ENCODE results near the gene LCK.
"Not testable (repeated sequence)": the region's sequence is repeated elsewhere in the genome, so short reads cannot be mapped to it uniquely, and the experiment has no call there.

LCK gene

GRCh38 chr1:32265846-32266245 is 14.8 kb downstream of the LCK start:
- no peak for DNase-seq
- in situ Hi-C loops (cut with HindIII; ENCODE audit: low pct_ligation_motif_present, low pct_unique_long_range_greater_than_20kb, low sequenced_read_pairs): no loop called here

DNA sequence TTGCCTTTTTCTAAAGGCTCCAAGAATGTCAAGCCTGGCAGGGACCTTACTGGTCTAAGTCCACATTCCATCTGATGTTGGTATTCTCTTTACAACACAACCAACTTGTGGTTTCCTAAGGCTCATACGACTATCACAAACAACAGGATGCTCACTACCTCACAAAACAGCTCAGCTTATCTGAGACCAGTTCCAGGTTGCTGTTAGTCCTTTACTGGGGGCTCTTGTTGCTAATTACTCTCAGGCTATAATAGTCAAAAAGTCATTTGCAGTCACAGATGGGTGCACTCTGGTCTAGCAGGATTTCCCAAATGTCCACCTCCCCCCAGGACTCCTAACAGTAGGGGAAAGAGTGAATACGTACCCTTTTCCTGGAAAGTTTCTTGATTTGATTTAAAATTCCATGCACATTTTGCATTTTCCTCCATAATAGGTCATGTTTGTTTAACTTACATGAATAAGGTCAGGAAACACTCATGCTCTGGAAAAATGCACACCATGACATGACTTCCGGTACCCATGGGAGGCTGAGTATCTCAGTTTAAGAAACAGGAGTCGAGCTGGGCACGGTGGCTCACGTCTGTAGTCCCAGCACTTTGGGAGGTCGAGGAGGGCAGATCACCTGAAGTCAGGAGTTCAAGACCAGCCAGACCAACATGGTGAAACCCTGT is 16.0 kb downstream of the LCK start:
- DNase-seq: no peak
- in situ Hi-C loops (cut with HindIII; ENCODE audit: low pct_ligation_motif_present, low pct_unique_long_range_greater_than_20kb, low sequenced_read_pairs): no loop called here

DNA sequence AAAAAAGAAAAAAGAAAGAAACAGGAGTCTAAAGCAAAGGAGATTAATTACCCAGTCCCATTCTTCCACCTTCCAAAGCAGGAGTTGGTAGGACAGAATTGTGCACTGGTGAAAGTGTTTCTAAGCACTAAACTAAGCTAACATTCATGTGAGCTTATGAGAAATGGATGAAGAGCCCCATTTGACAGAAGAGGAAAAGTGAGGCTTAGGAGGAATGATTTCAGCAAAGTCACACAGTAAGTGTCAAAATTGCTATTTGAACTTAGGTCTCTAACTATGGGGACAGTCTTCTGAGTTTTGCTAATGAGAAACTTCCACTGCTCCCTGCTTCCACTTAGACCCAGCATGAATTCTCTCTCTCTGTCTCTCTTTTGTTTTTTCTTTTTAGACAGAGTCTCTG is 18.7 kb downstream of the LCK start:
- in situ Hi-C loops (cut with HindIII; ENCODE audit: low pct_ligation_motif_present, low pct_unique_long_range_greater_than_20kb, low sequenced_read_pairs): no loop called here
- DNase-seq: no peak

GRCh38 chr1:32272557-32273390 is 21.7 kb downstream of the LCK start:
- no peak for DNase-seq
- in situ Hi-C loops (cut with HindIII; ENCODE audit: low pct_ligation_motif_present, low pct_unique_long_range_greater_than_20kb, low sequenced_read_pairs): no loop called here

- DNase-seq: no peak
- in situ Hi-C loops (cut with HindIII; ENCODE audit: low pct_ligation_motif_present, low pct_unique_long_range_greater_than_20kb, low sequenced_read_pairs): no loop called here
Observed at GRCh38 chr1:32273391-32274208, 22.5 kb downstream of the LCK start.

DNA sequence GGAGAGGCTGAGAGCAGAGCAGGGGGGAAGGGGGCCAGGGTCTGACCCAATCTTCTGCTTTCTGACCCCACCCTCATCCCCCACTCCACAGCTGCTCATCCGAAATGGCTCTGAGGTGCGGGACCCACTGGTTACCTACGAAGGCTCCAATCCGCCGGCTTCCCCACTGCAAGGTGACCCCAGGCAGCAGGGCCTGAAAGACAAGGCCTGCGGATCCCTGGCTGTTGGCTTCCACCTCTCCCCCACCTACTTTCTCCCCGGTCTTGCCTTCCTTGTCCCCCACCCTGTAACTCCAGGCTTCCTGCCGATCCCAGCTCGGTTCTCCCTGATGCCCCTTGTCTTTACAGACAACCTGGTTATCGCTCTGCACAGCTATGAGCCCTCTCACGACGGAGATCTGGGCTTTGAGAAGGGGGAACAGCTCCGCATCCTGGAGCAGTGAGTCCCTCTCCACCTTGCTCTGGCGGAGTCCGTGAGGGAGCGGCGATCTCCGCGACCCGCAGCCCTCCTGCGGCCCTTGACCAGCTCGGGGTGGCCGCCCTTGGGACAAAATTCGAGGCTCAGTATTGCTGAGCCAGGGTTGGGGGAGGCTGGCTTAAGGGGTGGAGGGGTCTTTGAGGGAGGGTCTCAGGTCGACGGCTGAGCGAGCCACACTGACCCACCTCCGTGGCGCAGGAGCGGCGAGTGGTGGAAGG is 23.7 kb downstream of the LCK start:
- no peak for DNase-seq
- in situ Hi-C loops (cut with HindIII; ENCODE audit: low pct_ligation_motif_present, low pct_unique_long_range_greater_than_20kb, low sequenced_read_pairs): no loop called here

DNA sequence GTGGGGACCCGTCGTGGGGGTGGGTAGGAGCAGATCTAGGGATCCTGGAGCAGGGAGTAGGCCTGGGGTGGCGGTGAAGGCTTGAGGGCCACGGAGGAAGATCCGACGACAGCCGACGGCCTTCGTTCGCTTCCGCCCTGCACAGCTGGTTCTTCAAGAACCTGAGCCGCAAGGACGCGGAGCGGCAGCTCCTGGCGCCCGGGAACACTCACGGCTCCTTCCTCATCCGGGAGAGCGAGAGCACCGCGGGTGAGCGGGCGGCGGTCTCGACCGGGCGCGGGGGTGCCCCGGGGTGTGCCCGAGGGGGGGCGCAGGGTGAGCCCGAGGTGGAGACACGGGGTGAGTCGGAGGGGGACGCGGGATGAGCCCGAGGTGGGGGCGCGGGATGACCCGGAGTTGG is 24.4 kb downstream of the LCK start:
- DNase-seq: no peak
- in situ Hi-C loops (cut with HindIII; ENCODE audit: low pct_ligation_motif_present, low pct_unique_long_range_greater_than_20kb, low sequenced_read_pairs): no loop called here

DNA sequence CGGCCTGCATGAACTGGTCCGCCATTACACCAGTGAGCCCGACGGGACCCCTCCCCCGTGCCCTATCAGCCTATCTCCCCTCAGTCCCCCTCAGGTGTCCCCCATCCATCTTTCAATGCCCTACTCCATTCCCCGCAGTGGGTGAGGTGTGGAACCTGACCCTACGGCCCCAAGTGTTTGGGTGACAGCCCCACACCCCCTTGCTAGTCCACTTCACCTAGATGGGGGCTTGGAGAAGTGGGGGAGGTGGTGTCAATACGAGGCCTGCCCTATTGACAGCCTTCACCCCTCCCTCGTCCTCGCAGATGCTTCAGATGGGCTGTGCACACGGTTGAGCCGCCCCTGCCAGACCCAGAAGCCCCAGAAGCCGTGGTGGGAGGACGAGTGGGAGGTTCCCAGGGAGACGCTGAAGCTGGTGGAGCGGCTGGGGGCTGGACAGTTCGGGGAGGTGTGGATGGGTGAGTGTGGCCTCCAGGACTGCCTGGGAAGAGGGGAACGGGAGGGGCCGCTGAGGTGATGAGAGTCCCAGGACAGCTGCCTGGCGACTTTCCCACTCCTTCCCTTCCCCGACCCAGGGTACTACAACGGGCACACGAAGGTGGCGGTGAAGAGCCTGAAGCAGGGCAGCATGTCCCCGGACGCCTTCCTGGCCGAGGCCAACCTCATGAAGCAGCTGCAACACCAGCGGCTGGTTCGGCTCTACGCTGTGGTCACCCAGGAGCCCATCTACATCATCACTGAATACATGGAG is 25.1 kb downstream of the LCK start:
- in situ Hi-C loops (cut with HindIII; ENCODE audit: low pct_ligation_motif_present, low pct_unique_long_range_greater_than_20kb, low sequenced_read_pairs): no loop called here
- DNase-seq: no peak

DNA sequence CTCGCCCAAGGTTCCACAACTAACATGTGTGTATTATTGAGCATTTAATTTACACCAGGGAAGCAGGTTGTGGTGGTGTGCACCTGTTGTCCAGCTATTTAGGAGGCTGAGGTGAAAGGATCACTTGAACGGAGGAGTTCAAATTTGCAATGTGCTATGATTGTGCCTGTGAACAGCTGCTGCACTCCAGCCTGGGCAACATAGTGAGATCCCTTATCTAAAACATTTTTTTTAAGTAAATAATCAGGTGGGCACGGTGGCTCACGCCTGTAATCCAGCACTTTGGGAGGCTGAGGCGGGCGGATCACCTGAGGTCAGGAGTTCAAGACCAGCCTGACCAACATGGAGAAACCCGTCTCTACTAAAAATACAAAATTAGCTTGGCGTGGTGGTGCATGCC is 33.7 kb downstream of the LCK start:
- in situ Hi-C loops (cut with HindIII; ENCODE audit: low pct_ligation_motif_present, low pct_unique_long_range_greater_than_20kb, low sequenced_read_pairs): not testable (repeated sequence)

DNA sequence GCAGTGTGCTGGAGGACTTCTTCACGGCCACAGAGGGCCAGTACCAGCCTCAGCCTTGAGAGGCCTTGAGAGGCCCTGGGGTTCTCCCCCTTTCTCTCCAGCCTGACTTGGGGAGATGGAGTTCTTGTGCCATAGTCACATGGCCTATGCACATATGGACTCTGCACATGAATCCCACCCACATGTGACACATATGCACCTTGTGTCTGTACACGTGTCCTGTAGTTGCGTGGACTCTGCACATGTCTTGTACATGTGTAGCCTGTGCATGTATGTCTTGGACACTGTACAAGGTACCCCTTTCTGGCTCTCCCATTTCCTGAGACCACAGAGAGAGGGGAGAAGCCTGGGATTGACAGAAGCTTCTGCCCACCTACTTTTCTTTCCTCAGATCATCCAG is 34.6 kb downstream of the LCK start:
- in situ Hi-C loops (cut with HindIII; ENCODE audit: low pct_ligation_motif_present, low pct_unique_long_range_greater_than_20kb, low sequenced_read_pairs): no loop called here
- no peak for DNase-seq

More for the DNA sequence above, 33.7 kb downstream of the LCK start:
- not testable (repeated sequence) for DNase-seq

- DNase-seq: no peak
- in situ Hi-C loops (cut with HindIII; ENCODE audit: low pct_ligation_motif_present, low pct_unique_long_range_greater_than_20kb, low sequenced_read_pairs): no loop called here
Observed at GRCh38 chr1:32286763-32287162, 35.7 kb downstream of the LCK start.

DNA sequence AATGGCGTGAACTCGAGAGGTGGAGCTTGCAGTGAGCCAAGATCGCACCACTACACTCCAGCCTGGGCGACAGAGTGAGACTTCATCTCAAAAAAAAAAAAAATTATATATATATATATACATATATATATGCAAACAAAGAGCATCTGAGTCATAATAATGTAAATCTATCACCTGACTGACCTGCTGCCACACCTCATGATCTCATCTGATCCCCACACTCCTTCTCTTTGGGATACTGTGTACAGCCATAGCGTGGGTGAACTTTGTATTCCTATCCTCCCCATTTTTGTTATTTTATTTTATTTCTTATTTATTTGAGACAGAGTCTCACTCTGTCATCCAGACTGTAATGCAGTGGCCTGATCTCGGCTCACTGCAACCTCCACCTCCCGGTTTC is 38.2 kb downstream of the LCK start:
- in situ Hi-C loops (cut with HindIII; ENCODE audit: low pct_ligation_motif_present, low pct_unique_long_range_greater_than_20kb, low sequenced_read_pairs): no loop called here
- DNase-seq: no peak

DNA sequence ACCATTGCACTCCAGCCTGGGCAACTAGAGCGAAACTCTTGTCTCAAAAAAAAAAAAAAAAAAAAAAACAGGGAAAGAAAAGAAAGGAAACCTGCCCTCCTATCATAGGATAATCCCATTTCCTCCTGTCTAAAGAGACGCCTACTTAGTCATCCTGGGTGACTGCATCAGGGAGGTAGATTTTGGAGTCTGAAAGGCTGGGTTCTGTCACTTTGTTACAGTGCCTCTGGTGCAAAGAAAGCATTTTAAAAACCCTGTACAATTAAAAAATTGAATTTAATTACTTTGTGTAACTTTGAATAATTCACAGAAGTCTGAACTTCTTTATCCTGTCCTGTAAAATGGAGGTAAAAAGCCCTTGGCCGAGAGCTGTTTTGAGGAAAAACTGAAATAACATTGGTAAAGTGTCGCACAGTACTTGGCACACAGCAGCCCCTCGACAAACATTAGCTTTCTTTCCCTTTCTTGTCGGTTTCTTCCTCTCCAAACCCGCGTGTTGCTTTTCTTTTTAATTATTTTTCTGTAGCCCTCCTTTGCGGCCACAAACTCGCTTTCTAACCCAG is 40.2 kb downstream of the LCK start:
- DNase-seq: peak; percentile 59
- in situ Hi-C loops (cut with HindIII; ENCODE audit: low pct_ligation_motif_present, low pct_unique_long_range_greater_than_20kb, low sequenced_read_pairs): no loop called here

DNA sequence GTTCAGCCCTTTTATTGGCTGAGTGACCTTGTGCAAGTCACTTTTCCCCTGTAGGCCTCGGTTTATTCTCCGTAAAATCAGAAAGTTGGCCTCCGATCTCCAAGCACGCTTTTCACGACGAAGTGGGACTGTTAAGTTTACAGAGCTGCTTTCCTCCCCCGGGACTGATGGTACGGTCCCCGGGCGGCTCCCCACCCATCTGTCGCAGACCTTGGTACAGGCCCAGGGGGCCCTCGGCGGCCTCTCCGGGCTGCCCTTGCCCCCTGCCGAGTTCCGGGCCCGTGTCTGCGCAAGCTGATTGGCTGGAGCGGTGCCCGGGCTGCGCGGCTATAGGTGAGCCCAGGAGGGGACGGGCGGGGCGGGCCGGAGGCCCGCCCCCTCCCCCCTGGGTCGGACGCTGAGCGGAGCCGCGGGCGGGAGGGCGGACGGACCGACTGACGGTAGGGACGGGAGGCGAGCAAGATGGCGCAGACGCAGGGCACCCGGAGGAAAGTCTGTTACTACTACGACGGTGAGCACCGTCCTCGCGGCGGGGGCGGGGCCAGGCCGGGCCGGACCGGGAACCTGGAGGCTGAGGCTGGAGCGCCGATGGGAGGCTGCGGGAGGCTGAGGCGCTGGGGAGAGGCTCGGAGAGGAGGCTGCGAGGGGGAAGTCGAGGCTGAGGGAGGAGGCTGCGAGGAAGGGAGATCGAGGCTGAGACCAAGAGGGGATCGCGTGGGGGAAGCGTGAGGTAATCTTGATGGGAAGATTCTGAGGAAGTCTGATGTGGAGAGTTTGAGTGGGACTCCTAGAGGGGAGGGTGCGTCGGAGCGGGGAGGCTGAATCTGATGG is 40.9 kb downstream of the LCK start, which contains the start of gene HDAC1:
TSS of gene HDAC1 (plus strand) at position 376 of the 831 bp plus-strand sequence. CDS start at position 463, 87 bp downstream.
- in situ Hi-C loops (cut with HindIII; ENCODE audit: low pct_ligation_motif_present, low pct_unique_long_range_greater_than_20kb, low sequenced_read_pairs): no loop called here
- peak; percentile 93 for DNase-seq

DNA sequence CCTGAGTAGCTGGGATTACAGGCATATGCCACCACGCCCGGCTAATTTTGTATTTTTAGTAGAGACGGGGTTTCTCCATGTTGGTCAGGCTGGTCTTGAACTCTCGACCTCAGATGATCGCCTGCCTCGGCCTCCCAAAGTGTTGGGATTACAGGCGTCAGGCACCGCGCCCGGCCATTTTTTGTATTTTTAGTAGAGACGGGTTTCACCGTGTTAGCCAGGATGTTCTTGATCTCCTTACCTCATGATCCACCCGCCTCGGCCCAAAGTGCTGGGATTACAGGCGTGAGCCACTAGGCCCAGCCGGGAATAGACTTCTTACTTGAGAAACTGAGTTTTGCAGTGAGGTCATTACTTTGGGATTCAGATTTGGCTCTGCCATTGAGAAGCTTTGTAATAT is 47.1 kb downstream of the LCK start:
- DNase-seq; in situ Hi-C loops (cut with HindIII; ENCODE audit: low pct_ligation_motif_present, low pct_unique_long_range_greater_than_20kb, low sequenced_read_pairs): not testable (repeated sequence)

DNA sequence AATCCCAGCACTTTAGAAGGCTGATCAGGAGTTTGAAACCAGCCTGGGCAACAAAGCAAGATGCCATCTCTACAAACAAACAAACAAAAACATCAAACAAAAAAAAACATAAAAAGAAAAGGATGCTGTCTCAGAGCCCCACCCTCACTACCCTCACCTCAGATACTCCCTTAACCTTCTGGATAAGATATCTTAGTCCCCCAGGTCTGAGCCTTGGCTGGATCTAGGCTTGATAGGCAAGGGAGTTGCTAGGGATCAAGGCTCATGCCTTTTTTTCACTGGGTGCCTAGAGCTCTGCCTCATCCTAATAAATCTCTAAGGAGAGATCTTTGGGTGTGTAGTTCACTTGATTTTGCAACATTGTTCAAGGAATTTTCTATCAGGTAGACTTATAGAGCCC is 48.3 kb downstream of the LCK start:
- in situ Hi-C loops (cut with HindIII; ENCODE audit: low pct_ligation_motif_present, low pct_unique_long_range_greater_than_20kb, low sequenced_read_pairs): no loop called here
- DNase-seq: no peak

DNA sequence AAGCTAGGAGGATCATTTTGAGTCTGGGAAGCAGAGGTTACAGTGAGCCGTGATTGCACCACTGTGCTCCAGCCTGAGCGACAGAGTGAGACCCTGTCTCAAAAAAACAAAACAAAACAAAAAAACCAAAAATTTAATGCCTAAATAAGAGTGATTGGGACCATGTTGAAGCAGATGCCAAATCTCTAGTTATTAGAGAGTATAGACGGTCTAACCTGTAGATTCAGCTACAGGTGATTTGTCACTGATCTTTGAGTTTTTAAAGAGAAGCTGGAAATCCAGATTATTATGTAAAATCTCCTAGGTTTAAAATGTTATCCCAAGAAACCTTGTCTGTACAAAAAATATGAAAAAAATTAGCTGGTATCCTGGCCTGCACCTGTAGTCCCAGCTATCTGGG is 52.3 kb downstream of the LCK start:
- DNase-seq: no peak
- in situ Hi-C loops (cut with HindIII; ENCODE audit: low pct_ligation_motif_present, low pct_unique_long_range_greater_than_20kb, low sequenced_read_pairs): no loop called here

Measured in ACHN (cell line).